Loucy (cell line): ENCODE results near the gene CCDC12.

Experiments used
- H2AFZ ChIP-seq: fragments of 200-600 bp; sonication (generic); 2 replicates; pipeline ENCODE4 v1.6.0; 2016; ENCODE audit warnings: antibody characterized with exemption, mild to moderate bottlenecking, low read length, moderate library complexity
- H3F3A ChIP-seq: fragments of 200-600 bp; 2 replicates; pipeline ENCODE4 v1.6.0; 2016; ENCODE audit warnings: antibody characterized with exemption, low read depth, mild to moderate bottlenecking
- H3K27me3 ChIP-seq: fragments of 200-600 bp; sonication (generic); 2 replicates; pipeline ENCODE4 v1.6.1; 2014; ENCODE audit warnings: low read length, mild to moderate bottlenecking; ENCODE audit not compliant: insufficient read depth, poor library complexity, severe bottlenecking
- H3K36me3 ChIP-seq: fragments of 200-600 bp; sonication (generic); 2 replicates; pipeline ENCODE4 v1.6.1; 2016; ENCODE audit warnings: low read length; ENCODE audit not compliant: insufficient read depth
- H3K4me1 ChIP-seq: fragments of 200-600 bp; sonication (generic); 2 replicates; pipeline ENCODE4 v1.5.1; 2014; ENCODE audit warnings: low read length, mild to moderate bottlenecking; ENCODE audit not compliant: insufficient read depth, poor library complexity, severe bottlenecking
- H3K4me2 ChIP-seq: fragments of 200-600 bp; sonication (generic); 2 replicates; pipeline ENCODE4 v1.6.0; 2014; ENCODE audit warnings: antibody characterized with exemption, low read length, low read depth, mild to moderate bottlenecking; ENCODE audit not compliant: poor library complexity, severe bottlenecking
- H3K4me3 ChIP-seq: fragments of 200-600 bp; sonication (generic); 2 replicates; pipeline ENCODE4 v1.5.1; 2014; ENCODE audit warnings: low read length, mild to moderate bottlenecking, mixed read lengths; ENCODE audit not compliant: poor library complexity, severe bottlenecking
- H3K79me2 ChIP-seq: fragments of 200-600 bp; sonication (generic); 2 replicates; pipeline ENCODE4 v1.6.1; 2014; ENCODE audit warnings: low read length; ENCODE audit not compliant: insufficient read depth
- H3K9ac ChIP-seq: fragments of 200-600 bp; sonication (generic); 2 replicates; pipeline ENCODE4 v1.6.0; 2014; ENCODE audit warnings: mild to moderate bottlenecking, low read depth, low read length, moderate library complexity; ENCODE audit not compliant: poor library complexity, severe bottlenecking
- H3K9me2 ChIP-seq: fragments of 200-600 bp; sonication (generic); replicated peaks from 2 replicates; pipeline ENCODE4 v1.6.1; 2016; ENCODE audit warnings: low read depth, low read length, mixed read lengths
- H3K9me3 ChIP-seq: fragments of 200-600 bp; sonication (generic); 2 replicates; pipeline ENCODE4 v1.6.1; 2014; ENCODE audit warnings: mild to moderate bottlenecking, antibody characterized with exemption, low read length, low read depth; ENCODE audit not compliant: insufficient read depth
- H4K20me1 ChIP-seq: fragments of 200-600 bp; sonication (generic); 2 replicates; pipeline ENCODE4 v1.6.0; 2014; ENCODE audit warnings: antibody characterized with exemption, low read length, mild to moderate bottlenecking; ENCODE audit not compliant: insufficient read depth, poor library complexity, severe bottlenecking
- EZH2phosphoT487 ChIP-seq: fragments of 200-600 bp; IDR thresholded peaks from 2 replicates; pipeline ENCODE4 v1.6.1; 2018; ENCODE audit warnings: antibody characterized with exemption, mild to moderate bottlenecking, moderate library complexity, borderline replicate concordance
- TF ChIP-seq, protein P1 (sequence below): fragments of 200-600 bp; sonication (generic); conservative IDR thresholded peaks from 2 replicates; pipeline ENCODE4 v1.5.1; 2014; ENCODE audit warnings: mild to moderate bottlenecking, antibody characterized with exemption, low read length

Gene CCDC12

DNA sequence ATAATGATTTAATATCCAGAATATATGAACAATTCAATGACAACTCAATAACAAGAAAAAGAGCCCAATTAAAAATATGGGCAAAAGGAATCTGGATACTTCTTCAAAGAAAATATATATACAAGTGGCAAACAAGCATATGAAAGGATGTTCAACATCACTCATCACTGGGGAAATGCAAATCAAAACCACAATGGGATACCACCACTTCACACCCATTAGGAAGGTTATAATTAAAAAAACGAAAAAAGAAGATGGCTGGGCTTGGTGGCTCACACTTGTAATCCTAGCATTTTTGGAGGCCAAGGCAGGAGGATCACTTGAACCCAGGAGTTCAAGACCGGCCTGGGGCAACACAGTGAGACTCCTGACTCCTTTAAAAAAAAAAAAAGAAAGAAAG is 4.1 kb downstream of the CCDC12 start:
- Histone ChIP-seq H3K27me3 (no peaks in the 10 kb centered on the region), H4K20me1 (peaks cover 82% of the 10 kb centered on the region), H3K9me2 (no peaks in the 10 kb centered on the region), H3K4me3 (peak overlapping the region; percentile 58), H3K4me1 (peaks cover 68% of the 10 kb centered on the region), H2AFZ (no peak overlapping the region), H3F3A (peaks cover 8% of the 10 kb centered on the region), H3K36me3 (peaks cover 20% of the 10 kb centered on the region; the same call in 1 of the 2 replicates), H3K9me3 (no peaks in the 10 kb centered on the region), H3K79me2 (peaks cover 91% of the 10 kb centered on the region), H3K4me2 (peak overlapping the region; percentile 74), H3K9ac (peak overlapping the region; percentile 28)
- TF ChIP-seq, protein P1, sequence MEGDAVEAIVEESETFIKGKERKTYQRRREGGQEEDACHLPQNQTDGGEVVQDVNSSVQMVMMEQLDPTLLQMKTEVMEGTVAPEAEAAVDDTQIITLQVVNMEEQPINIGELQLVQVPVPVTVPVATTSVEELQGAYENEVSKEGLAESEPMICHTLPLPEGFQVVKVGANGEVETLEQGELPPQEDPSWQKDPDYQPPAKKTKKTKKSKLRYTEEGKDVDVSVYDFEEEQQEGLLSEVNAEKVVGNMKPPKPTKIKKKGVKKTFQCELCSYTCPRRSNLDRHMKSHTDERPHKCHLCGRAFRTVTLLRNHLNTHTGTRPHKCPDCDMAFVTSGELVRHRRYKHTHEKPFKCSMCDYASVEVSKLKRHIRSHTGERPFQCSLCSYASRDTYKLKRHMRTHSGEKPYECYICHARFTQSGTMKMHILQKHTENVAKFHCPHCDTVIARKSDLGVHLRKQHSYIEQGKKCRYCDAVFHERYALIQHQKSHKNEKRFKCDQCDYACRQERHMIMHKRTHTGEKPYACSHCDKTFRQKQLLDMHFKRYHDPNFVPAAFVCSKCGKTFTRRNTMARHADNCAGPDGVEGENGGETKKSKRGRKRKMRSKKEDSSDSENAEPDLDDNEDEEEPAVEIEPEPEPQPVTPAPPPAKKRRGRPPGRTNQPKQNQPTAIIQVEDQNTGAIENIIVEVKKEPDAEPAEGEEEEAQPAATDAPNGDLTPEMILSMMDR, result no peak
- no peak for TF ChIP-seq EZH2phosphoT487

DNA sequence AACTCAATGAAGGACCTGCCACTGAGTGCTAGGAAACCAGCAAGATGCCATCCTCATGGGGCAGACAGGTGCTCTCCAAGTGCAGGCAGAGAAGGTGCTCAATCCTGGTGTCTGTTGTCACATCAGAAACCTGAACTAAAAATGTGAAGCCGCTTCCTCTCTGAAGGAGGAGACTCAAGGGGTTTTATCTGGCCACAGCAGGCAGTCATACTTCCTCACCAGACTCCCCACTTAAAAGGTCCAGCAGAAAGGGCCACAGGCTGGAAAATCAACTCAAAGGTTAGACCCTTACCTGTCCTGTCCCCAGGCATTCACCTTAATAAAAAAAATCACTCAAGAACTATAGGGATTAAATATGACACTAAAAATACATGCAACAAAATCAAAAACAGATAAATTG is 4.8 kb downstream of the CCDC12 start:
- Histone ChIP-seq H3K4me2 (peak overlapping the region; percentile 74), H2AFZ (no peak overlapping the region), H3K9me3 (no peaks in the 10 kb centered on the region), H3F3A (peaks cover 8% of the 10 kb centered on the region), H3K79me2 (peaks cover 97% of the 10 kb centered on the region), H3K4me1 (peaks cover 73% of the 10 kb centered on the region), H4K20me1 (peaks cover 88% of the 10 kb centered on the region), H3K27me3 (no peaks in the 10 kb centered on the region), H3K36me3 (peaks cover 20% of the 10 kb centered on the region; the same call in 1 of the 2 replicates), H3K4me3 (peak overlapping the region; percentile 58), H3K9ac (peak overlapping the region; percentile 56), H3K9me2 (no peaks in the 10 kb centered on the region)
- no peak for TF ChIP-seq EZH2phosphoT487
- TF ChIP-seq, protein P1, result no peak

DNA sequence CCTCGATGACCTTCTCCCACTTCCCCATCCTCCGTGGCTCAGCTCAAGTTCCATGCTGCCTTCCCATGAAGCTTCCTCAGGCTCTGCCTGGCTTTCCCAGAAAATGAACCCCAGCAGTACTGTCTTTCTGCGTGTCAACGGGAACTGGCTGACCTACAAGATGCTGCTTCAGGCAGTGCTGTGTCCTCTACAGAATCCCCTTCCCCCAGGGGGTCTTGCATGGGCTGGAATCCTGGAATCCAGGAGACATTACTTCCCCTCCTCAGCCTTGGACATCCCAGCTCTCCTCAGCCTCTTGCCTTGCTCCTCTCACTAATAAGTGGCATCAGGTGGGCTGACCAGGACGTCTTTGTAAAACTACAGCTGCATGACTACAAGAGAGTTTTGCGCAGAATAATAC is 5.4 kb downstream of the CCDC12 start:
- Histone ChIP-seq H3F3A (peaks cover 8% of the 10 kb centered on the region), H3K79me2 (peaks cover 99% of the 10 kb centered on the region), H3K9me2 (no peaks in the 10 kb centered on the region), H3K4me3 (peak overlapping the region; percentile 58), H4K20me1 (peaks cover 91% of the 10 kb centered on the region), H3K4me2 (peak overlapping the region; percentile 74), H3K9ac (peak overlapping the region; percentile 56), H3K9me3 (no peaks in the 10 kb centered on the region), H3K36me3 (peaks cover 20% of the 10 kb centered on the region; the same call in 1 of the 2 replicates), H2AFZ (no peak overlapping the region), H3K27me3 (no peaks in the 10 kb centered on the region), H3K4me1 (peaks cover 74% of the 10 kb centered on the region)
- TF ChIP-seq, protein P1, result no peak
- no peak for TF ChIP-seq EZH2phosphoT487
